ENCODE data around the gene TCTN2.

The TCTN2 gene

GRCh38 chr12:123723765-123724164 is 52.9 kb downstream of the TCTN2 start:
- Histone ChIP-seq H3K27ac (replicated peaks) (no peak overlapping the region), H3K27me3 (ENCODE audit: insufficient read depth, poor library complexity, severe bottlenecking) (no peaks in the 10 kb centered on the region), H3K4me3 (replicated peaks; ENCODE audit: insufficient read depth, low read length) (no peak overlapping the region)
- TF ChIP-seq CTCF (IDR thresholded peaks at IDR 0.05; ENCODE audit: insufficient read depth, low read length) (no peak), SPI1 (IDR thresholded peaks at IDR 0.05; ENCODE audit: borderline replicate concordance, low read depth) (no peak), POLR2AphosphoS5 (IDR thresholded peaks at IDR 0.05; ENCODE audit: low read depth) (no peak), REST (IDR thresholded peaks at IDR 0.05; ENCODE audit: insufficient replicate concordance, low read depth) (no peak), GABPA (IDR thresholded peaks at IDR 0.05; ENCODE audit: low read depth) (no peak)
- no peak for DNase-seq (ENCODE audit: low read depth in 1 of 2, low spot score in 1 of 2)

GRCh38 chr12:123726244-123726643 is 55.3 kb downstream of the TCTN2 start:
- Histone ChIP-seq H3K27ac (replicated peaks) (no peak overlapping the region), H3K27me3 (ENCODE audit: insufficient read depth, poor library complexity, severe bottlenecking) (no peaks in the 10 kb centered on the region), H3K4me3 (replicated peaks; ENCODE audit: insufficient read depth, low read length) (no peak overlapping the region)
- DNase-seq (ENCODE audit: low read depth in 1 of 2, low spot score in 1 of 2) = no peak
- TF ChIP-seq REST (IDR thresholded peaks at IDR 0.05; ENCODE audit: insufficient replicate concordance, low read depth) = no peak
- TF ChIP-seq CTCF (IDR thresholded peaks at IDR 0.05; ENCODE audit: insufficient read depth, low read length) = no peak
- TF ChIP-seq GABPA (IDR thresholded peaks at IDR 0.05; ENCODE audit: low read depth) = no peak
- TF ChIP-seq POLR2AphosphoS5 (IDR thresholded peaks at IDR 0.05; ENCODE audit: low read depth) = no peak
- no peak for TF ChIP-seq SPI1 (IDR thresholded peaks at IDR 0.05; ENCODE audit: borderline replicate concordance, low read depth)

- TF ChIP-seq GABPA (IDR thresholded peaks at IDR 0.05; ENCODE audit: low read depth) (no peak), POLR2AphosphoS5 (IDR thresholded peaks at IDR 0.05; ENCODE audit: low read depth) (no peak), CTCF (IDR thresholded peaks at IDR 0.05; ENCODE audit: insufficient read depth, low read length) (no peak), SPI1 (IDR thresholded peaks at IDR 0.05; ENCODE audit: borderline replicate concordance, low read depth) (no peak), REST (IDR thresholded peaks at IDR 0.05; ENCODE audit: insufficient replicate concordance, low read depth) (no peak)
- Histone ChIP-seq H3K27me3 (ENCODE audit: insufficient read depth, poor library complexity, severe bottlenecking) (no peaks in the 10 kb centered on the region), H3K4me3 (replicated peaks; ENCODE audit: insufficient read depth, low read length) (no peak overlapping the region), H3K27ac (replicated peaks) (no peak overlapping the region)
- no peak for DNase-seq (ENCODE audit: low read depth in 1 of 2, low spot score in 1 of 2)
Measured at GRCh38 chr12:123726962-123727361, 56.0 kb downstream of the TCTN2 start.

Data from HL-60 (cell line).